GM21423 (cell line): ENCODE data around the gene KCNG2.
A peak's percentile ranks its signal among the peaks of the same experiment; 100 is the strongest.

Experiments used
- ATAC-seq: cut with Tn5 transposase; IDR thresholded peaks from one replicate; pipeline ENCODE4 v1.9.1; 2021; ENCODE audit warnings: mild to moderate bottlenecking, moderate library complexity; ENCODE audit not compliant: unreplicated experiment

KCNG2 gene

DNA sequence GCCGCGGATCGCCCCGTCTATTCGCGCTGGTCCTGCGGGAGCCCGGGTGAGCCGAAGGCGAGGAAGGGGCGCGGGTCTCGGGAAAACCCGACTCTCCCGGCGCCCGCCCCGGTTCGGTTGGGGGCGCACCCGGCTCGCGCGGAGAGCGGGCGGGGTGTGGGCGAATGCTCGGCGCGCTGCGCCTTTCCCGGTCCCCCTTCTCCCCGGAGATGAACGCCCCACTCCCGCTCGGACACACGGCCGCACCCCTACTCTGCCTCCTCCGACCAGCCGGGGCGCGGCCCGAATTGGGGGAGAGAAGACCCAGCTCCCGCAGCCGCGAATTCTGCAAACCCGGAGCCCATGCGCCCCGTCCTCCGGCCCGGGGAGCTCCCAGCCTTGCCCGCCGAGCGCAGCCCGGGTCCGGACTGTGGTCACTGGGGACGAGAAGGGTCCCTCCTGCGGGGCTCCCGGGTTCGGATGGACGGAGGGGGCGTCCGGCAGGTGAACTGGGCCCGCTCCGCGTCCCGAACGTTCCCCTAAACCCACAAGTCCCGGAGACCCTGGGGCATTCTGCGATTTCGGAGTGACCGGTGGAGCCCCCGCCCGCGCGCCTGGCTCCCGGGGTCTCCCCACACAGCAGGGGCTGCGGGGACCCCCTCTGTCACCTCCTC is 734 bp downstream of the KCNG2 start:
- no peak for ATAC-seq

DNA sequence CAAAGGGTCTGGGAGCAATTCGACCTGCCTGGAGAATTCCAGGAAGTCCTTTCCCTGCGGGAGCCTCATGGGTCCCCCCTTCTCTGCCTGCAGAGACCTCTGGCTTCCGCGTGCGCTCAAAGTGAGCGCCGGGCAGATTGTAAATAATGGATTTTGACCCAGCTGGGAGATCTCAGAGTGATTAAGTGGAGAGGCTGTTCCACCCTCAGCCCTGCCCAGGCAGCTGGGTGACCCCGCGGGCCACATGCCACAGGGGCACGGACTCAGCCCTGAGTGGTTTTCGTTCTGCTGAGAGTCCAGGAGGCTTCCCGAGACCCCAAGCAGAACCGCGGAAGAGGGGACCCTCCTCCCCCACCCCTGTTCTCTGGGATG is 1.2 kb downstream of the KCNG2 start:
- ATAC-seq, result no peak

DNA sequence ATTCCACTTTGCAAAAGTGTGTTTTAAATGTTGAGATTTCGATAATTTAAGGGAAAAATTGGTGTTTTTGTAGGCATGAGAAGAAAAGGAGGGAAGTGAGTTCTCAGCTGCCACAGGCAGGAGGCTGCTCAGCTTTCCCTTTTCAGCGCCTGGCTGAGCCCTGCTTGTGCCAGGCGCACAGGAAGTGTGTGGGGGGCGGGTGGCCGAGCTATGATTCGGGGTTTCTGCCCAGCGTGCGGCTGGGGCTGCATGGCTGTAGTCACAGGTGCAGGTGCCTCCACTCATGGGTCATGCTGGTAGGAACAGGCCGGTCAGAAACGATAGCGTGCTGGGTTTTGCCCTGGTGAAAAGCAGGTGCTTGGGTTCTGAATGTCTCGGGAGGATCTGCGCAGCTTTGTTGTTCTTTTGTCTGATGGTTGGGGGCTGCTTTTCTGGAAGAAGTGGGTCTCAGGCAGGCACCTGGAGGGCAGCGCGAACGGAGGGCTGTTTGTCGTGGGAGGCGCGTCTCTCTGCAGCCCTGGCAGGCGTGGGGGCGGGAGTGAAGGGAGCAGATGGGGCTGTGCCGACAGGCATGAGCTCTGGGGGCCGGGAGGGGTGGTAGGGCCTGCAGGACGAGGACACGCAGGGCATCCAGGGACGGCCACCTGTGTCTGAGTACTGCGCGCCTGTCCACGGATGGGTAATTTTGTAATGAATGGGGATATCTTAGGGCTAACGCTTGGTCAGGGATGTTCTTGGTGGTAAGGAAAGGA is 2.1 kb downstream of the KCNG2 start:
- no peak for ATAC-seq

DNA sequence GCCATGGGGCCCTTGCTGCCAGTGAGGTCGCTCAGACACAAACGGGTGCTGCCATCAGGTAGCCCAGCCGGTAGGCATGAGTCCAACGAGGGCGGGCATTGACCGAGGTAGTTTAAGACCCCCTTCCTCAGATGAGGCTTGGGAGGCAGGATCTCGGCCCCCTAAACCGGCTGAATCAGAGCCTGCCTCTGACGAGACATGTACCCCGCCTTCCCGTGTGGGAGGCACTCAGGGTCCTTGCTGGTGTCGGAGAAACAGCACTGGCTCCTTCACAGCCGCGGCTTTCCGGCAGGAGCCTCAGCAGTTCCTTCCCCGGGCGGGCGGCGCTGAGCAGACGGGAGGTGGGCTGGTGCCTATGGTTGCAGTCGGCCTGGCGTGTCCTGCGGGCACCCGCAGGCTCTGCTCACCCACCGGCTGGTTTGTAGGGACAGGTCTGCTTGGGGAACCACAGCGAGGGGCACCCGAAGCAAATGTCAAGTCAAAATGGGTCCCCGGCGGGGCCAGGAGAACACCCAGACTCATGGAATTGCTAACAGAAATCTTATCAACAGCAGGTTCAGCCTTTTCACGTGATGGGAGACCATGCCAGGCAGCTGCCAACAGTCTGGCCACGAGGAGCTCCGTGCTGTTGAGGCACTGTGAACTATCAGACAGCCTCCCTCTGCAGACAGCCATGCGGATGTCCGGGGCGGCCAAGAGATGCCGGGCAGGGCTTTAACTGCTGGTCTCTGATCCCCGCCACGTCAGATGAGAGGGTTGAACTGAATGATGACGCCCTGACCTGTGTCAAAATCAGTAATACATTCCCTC is 2.8 kb downstream of the KCNG2 start:
- ATAC-seq, result no peak

DNA sequence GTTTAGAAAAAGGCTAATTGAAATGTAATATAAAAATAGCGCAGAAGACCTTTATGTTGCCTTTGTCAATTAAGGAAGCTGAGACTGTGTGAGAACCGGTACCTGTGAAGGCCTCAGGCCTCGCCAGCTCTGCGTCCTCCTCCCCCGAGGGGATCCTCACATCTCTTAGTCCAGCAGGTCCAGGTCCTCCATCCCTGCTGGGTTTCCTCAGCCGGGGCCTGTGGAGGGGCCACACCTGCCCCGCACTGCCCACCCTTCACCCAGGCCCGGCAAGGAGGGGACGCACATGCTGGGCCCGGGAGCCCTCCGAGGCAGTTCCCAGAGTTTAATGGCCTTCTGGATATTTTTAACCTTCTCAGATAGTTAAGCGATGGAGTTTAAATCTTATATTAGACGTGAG is 3.5 kb downstream of the KCNG2 start:
- no peak for ATAC-seq

DNA sequence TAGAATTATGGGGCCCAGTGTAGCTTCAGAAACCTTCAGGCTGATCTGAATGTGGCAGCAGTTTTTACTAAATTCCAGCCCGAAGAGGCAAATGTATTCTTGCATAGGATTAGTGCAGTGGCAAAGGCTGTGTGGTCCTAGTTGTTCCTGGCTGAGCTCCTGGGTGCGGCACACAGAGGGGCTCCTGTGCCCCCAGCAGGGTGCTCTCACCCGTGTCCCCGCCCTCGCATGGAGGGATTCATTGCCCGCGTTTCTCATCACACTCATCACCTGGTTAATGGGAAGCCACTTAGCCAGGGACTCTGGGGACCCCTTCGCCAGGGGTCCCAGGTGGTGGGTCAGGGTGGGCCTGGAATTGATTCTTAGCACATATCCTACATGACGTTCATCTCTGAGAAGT is 3.9 kb downstream of the KCNG2 start:
- ATAC-seq, result no peak

DNA sequence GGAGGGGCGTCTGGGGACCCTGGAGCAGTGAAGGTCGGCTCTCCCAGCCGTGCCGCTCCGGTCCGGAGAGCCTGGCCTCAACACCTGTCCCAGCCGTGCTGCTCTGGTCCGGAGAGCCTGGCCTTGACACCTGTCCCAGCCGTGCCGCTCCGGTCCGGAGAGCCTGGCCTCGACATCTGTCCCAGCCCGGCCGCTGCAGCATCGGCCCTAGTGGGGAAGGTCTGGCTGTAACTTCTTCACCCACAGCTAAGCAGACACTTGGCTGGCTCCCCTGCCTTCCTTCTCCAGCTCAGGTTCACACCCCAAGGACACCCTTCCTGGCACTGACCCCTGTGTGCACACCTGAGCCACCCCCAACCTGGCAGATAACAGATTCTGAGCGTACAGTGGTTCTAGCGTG is 4.6 kb downstream of the KCNG2 start:
- ATAC-seq, result no peak

DNA sequence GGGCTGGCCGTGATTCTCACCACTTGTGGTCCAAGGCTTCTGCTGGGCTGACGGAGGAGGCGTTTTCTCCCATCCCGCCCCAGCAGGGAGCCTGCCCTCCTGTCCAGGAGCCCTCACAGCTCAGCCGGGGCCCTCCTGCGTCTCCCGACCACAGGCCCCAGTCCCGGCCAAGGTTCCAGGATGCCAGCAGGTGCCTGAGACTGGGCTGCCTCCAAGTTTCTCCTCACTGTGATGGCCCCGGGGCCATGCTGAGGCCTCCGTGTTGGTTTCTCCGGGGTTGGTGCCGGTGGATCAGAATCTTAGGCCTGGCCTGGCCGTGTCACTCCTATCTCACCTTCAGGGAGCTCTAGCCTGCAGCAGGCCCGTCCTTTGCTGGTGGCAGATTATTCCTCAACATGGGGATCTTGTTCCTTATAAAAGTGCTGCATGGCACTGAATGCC is 5.9 kb downstream of the KCNG2 start:
- ATAC-seq, result no peak

DNA sequence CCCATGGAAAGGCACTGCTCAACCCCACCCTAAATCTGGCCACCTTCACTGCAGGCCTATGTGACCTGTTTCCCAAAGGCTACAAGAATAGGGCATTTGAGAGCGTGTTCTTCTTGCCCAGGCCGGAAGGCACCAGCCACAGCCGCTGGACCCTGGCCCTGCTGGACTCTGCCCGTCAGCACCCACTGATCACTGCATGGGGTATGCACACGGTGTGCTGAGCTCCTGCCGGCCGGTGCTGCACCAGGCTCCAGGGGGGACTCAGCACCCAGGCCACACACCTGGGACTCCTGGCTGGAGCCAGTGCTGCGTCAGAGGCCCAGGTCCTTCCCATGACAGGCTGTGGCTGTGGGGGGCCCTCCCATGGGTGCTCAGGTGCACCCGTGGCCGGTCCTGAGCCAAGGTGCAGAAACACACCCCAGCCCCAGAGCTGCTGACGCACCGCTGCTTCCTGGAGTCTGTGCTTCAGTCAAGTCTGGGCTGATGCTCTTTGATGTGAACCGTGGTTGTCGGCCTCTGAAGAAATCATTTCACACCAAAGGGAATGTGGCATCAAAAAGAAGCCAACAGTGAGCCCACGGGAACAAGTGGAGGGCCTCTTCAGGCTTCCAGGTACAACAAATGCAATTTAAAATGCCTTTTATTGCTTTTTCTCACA is 6.5 kb downstream of the KCNG2 start:
- ATAC-seq, result no peak

DNA sequence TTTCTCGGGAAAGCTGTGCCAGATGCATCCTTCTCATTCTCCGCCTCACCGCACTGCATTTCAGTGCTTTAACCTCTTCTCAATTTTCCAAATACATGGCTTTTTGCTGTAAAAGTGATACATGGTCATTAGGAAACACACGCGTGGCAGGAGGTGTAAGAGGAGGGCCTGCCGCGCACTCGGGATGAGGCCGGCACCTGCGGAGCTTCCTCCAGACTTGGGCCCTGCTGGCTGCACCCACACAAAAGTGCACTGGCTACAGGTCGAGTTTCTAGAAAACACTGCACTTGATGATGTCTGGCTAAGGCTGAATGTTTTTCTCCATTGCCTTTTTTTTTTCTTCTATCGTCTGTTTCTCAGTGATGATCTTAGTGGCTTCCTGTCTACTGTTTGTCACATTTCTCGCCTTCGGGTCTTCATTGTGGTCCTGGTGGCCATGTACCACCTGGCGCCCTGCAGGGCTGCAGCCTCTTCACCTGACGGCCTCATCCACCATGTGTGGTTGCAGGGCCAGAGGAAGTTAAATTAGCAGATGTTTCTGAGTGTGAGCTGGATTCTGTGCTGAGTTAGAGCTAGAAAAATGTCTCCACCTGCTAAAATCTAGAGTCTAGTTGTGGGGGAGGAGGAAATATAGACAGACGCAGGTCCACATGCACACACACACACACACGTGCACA is 7.6 kb downstream of the KCNG2 start:
- peak; percentile 58 for ATAC-seq

DNA sequence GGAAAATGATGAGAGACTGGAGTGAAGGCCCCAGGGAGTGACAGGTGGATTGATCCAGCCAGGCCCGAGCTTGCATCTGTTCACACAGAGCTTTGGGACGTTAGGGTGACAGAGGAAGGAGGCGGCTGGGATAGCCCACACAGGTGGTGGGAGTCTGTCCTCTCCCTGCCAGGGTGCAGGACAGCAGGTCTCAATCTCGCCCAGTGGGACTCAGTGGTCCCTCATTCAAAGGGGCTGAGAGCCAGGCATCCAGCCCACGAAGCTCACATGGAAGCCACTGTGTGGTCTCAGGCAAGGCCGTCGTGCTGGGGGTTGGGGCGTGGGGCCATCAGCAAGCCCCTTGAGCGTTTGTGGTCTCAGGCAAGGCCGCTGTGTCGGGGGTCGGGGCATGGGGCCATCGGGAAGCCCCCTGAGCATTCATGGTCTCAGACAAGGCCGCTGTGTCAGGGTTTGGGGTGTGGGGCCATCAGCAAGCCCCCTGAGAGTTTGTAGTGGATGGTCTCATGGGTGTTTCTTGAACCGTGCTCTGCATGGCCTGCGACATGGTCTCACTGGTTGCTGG is 8.3 kb downstream of the KCNG2 start:
- ATAC-seq, result no peak

DNA sequence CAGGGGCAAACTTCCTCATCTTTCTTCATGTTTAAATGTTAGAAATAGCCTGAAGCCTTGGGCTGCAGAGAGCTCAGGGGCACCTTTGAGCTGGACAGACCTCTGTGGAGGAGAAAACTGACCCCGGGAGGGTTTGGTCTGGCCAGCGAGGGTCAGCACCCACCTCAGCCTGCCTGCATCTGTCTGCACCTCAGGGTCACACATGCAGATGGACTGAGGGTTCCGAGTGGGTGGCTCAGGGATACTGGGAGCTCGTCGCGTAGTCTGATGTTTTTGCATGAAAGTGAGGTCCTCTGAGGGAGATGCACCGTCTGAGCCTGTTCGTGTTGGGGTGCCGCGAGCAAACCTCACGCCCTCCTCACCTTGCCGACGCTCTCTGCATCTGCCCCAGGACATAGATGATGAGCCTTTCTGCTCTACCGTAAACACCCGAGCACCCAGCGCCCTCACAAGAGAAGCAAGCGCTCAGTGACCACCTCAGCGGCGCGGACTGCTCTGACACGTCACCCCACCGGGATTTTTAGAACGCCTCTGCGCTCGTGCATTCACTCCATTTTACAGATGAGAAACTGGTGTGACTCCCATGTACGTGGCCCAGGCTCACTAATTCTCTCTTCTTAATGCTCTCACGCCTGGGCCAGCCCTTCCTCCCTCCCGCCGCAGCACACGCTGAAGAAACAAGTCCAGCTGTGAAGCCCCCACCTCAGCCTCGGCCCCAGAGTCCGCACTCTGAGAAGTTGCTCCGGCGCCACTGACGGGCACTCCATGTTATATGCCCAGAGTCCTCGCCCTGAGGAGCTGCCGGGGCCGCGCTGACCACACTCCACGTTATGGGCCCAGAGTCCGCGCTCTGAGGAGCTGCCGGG is 9.5 kb downstream of the KCNG2 start:
- ATAC-seq, result no peak

DNA sequence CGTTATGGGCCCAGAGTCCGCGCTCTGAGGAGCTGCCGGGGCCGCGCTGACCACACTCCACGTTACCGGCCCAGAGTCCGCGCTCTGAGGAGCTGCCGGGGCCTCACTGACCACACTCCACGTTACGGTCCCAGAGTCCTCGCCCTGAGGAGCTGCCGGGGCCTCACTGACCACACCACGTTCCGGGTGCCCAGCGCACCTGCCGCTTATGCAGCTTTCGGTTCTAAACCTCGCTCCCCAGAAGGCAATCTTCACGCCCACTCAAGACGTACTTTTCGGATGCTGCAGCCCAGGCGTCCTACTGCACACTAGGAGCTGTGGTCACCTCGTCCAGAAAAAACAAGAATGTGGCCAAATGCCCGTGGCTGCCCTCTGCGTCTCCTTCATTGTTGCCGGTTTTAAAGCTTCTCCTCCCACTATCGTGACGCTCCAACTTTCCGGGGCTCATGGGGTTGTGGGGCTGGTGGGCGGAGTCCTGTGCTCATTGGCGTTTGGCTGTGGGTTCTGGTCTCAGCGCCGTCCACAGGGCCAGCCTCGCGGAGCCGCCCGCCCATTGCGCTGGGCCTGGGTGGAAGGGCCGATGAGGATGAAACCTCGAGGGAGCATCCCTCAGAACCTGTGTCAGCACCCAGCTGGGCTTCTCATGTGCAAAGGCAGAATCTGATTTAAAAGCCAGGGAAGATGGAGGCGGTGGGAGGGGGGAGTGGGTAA is 11.9 kb downstream of the KCNG2 start:
- ATAC-seq, result no peak

DNA sequence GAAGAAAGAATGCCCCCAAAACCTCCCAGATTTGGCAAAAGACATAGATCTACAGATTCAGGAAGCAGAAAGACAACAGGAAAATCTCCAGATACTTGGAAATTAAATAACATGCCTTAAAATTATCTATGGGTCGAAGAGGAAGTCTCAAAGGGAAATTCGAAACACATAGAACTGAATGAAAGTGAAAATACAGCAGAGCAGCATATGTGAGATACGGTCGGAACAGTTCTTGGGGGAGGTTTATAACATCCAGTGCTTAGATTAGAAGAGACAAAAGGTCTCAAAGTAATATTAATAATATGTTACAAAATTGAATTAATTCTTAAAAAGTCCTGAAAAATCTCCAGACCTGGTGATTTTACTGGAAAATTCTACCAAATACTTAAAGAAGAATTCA is 14.3 kb downstream of the KCNG2 start:
- no peak for ATAC-seq

DNA sequence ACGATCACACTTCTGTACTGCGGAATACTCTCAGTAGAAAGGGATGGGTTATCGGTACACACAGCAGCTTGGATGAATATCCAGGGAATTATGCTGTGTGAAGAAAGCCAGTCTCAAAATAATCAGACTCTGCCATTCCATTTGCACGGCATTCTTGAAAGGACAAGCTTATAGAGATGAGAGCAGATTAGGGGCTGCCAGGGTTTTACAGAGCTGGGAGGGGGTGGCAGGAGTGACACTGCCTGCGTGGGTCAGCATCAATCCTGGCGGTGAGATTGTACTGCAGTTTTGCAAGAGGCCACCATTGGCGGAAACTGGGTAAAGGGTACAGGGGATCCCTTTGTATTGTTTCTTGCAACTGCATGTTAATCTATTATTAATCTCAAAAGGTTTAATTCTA is 16.6 kb downstream of the KCNG2 start:
- no peak for ATAC-seq

DNA sequence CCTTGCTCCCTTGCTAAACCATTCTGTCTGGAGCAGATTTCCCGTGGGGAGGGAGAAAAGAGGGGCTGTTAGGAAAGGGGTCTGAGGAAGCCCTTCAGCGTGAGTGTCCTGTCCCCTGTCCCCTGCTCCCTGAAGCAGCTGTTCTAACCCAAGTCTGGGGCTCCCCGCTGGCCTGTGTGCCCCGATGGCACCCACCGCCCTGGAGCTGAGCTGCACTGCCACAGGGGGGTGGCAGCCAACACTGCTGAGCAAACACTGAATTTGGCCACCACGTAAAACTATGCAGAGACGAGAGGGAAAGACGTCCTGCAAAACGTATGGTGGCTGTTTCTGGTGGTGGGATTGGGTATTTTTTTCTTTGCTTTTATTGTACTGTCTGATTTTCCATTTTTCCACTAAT is 17.9 kb downstream of the KCNG2 start:
- ATAC-seq, result no peak

DNA sequence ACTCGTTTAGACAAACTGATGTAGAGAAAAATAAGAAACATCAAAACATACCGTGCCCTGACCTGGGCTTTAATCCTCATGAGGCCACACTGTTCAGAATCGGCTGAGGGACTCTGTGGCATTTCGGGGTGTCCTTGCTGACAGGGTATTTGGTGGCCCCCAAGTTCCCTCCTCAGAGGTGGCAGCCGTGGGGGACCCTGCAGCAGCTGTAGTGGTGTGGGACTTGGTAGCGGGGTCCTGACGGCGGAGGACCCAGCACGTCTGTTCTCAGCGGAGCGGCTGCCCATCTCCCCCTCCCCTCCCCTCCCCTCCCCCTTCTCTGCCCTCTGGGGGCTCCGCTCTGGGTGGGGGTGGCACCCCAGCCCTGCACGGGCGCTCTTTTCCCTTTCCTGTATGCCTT is 18.4 kb downstream of the KCNG2 start:
- no peak for ATAC-seq

DNA sequence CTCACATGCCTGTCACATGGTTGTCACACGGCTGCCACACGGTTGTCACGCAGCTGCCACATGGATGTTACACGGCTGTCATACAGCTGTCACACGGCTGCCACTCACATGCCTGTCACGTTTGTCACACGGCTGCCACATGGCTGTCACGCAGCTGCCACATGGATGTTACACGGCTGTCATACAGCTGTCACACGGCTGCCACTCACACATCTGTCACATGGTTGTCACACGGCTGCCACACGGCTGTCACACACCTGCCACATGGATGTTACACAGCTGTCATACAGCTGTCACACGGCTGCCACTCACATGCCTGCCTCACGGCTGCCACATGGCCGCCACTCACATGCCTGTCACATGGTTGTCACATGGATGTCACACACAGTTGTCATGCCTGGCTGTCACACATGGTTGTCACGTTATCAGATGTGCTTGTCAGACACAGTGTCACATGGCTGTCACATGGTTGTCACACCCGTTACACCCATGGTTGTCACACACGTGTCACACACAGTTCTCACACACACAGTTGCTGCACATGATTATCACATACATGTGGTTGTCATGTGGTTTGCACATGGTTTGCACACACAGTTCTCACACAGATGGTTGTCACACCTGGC is 19.4 kb downstream of the KCNG2 start:
- no peak for ATAC-seq

DNA sequence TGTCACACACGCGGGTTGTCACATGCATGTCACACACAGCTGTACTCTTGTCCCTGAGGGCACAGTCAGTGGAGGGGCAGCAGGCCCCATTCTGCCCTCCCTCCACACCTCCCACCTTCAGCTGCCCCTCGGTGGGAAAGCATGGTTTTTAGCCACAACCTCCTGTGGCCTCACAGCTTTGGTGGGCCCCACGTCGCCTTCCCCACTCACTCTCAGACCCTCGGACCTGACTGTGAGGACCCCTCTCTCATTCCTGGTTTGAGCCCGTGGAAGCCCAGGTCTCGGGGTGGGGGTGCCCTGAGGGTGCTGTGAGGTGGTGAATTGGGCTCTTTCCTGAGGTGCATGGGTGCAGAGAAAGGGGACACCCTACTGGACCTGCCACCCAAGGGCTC is 19.9 kb downstream of the KCNG2 start:
- ATAC-seq, result no peak
